Stimulated activated CD4-positive, alpha-beta T cell treated with anti-CD3 and anti-CD28 coated beads, Interleukin-1b, Interleukin-23, amount 100 ng/mL, for 48 hours (primary cell): ENCODE results near the gene MGLL.

ENCODE experiments used
- DNase-seq: peaks from one replicate; pipeline ENCODE4 v3.0.0-alpha.2; 2020

Gene MGLL

DNA sequence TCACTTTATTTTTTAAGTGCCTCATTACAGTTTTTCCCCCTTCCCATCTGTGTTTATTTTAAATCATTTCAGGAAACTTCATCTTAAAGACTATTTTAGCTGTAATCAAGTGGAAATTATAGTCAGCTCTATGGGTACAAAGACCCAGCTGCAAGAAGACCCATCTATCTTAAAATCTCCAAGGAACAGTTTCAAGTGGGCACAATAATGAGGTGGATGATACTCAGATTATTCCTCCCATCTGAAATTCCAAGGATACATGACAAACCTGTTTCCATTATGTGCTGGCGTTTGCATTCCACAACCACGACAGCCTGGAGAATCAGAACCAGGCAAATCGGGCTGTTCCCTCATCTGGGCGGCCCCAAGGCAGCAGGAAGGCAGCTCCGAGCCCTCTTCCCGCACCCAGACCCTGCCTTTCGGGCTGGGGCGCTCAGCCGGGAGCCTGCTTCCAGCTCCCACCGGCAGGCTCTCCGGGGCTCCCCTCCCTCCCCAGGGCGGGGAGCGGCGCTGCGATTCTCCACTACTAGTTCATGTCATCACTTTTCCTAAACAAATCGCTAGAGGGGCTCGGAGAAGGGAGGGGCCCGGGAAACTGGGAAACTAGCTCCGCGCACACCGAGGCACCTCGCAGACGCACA is at the start of gene MGLL:
Gene MGLL, minus strand, starts transcription at position 475 of the 641 bp plus-strand sequence. Its CDS starts 197 bp downstream, at position 278.
- no peak for DNase-seq

DNA sequence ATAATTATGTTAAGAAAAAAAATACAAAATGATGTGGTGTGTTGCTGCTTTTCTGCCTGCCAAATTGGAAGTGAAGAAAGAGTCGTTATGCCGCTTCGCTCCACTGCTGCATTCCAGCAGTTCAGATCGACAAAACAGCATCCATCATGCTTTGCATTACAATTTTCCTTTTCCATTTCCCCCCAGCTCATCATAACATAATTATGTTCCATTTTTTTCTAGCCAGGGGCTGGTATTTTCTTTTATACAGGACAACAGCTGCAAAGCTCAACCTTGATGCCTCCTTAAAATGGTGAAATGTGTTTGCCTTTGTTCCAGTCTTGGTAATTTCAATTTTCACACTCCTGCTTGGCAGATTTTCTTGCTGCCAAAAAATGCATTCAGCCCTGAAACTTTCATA is 47.8 kb upstream of the MGLL start:
- DNase-seq = no peak

DNA sequence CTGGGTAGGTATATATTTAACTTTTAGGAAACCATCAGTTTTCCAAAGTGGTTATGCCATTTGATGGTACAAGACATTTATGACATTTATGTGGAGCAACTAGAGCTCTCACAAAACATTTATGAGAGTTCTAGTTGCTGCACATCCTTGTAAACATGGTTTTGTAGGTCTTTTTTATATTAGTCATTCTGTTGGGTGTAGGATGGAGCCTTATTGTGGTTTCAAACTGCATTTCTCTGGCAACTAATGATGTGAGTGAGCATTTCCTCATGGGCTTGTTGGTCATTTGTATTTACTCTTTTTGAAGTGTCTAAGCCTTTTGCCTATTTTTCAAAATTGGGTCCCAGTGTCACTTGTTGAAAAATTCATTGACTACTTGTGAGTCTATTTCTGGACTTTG is 45.7 kb upstream of the MGLL start:
- no peak for DNase-seq

DNA sequence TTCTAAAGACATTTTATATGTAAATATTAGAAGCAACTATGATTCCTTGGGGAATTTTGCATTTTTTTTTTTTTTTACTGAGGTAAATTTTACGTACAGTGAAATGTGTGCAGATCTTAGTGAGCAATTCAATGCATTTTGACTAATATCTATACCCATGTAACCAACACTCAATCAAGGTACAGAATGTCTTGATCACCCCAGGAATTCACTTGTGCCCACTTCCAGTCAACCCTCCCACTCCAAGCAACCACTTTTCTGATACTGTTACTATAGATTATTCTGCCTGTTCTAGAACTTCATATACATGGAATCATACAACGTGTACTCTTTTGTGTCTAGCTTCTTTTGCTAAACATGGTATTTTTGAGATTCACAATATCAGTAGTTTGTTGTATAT is 45.1 kb upstream of the MGLL start:
- no peak for DNase-seq

DNA sequence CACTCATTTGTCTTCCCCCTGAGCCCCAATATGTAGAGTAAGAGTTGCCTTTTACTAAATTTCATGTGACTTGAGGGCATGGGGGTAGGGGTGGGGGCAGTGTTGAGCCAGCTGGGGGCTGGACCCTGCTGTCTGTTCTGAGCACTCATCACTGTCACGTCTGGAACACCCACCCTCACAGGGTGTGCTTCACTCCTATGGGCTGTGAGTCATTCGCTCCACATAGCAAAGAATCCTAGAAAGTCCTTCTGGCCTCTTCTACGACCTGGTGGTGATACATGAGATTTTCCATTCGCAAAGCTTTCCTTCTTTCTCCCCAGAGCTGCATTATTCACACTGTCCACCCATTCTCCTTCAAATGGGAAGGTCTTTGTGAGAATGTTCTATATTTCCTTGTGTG is 43.6 kb upstream of the MGLL start:
- DNase-seq = no peak

DNA sequence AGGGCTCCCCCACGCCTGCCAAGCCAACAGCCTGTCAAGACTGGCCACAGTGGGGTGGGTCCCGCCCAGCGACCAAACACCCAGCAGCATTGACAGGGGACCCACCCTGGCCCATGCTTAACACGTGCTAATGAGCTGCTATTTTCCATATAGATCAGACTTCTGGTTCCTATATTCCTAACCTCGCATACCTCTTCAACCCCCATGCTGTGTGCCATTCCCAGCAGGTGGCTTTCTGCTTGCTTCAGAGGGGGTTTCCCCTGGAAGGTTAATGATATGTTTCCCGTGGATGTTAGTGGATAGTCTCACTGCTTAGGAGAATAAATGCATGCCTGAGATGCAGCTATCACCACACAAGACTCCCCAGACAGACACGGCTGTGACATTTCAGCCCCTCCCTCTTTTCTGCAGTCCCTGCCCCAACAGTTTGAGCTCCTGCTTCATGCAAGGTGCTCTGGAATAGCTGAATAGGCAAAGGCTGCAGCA is 37.9 kb upstream of the MGLL start:
- DNase-seq = no peak

DNA sequence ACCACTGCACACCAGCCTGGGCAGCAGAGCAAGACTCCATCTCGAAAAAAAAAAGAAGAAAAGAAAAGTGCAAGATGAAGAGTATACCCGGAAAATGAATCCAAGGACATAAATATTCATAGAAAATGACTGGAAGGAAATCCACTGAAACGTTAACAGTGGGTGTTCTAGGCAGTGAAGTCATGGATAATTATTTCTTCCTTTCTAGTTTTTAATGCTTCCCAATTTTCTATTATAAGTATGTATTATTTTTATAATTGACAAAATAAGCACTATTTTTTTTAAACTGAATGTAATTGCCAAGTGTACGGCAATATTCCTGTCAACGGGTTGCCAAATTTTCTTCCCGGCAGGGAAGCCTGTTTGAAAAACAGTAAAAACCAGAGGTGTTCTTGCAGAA is 37.4 kb upstream of the MGLL start:
- DNase-seq = no peak

DNA sequence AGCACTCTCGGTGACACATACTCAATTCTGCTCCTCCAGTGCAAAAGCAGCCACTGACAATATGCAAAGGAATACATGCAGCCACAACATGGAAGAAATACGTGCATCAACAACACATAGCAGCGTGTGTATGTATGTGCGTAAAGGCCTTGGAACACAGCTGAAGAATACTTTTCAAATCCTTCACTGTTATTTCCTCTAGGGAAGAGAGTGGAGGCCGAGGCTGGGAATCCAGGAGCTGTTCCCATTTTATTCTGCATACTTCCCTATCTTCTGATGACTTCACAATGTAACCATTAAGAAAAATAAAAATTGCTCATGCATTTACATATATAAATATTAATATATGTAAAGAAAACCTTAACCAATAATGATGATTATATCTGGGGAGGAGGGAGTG is 36.6 kb upstream of the MGLL start:
- no peak for DNase-seq

DNA sequence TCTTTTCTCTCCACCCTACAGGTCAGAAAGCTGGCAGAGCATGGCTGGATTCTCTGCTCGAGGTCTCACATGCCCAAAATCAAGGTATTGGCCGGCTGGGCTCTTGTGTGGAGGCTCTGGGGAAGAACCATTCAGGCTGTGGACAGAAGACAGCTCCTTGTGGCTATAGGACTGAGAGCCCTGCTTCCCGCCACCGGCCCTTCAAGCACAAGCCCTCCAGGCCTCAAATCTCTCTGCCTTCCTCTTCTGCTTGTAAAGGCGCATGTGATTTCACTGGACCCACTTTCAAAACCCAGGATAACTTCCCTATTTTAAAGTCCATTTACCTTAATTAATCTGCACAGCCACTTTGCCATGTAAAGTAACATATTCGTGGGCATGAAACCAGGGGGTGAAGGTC is 36.2 kb upstream of the MGLL start:
- no peak for DNase-seq

DNA sequence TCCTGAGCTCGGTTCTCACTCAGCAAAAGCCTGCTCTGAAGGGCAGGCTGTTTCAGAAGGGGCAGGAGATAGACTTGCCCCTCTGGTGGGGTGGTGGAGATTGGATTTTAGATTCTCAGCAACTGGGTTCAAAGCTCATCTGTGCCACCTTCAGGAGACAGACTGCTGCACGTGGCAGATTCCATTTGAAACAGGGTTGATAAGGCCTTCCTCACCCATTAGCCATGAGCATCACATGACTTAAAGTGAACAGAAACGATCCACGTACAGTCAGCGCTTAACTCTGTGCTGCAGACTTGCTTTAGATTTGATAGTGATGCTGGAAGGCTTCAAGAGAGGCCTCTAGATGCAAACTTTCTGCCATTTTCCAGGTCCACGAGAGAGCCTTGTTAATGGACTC is 35.0 kb upstream of the MGLL start:
- DNase-seq = no peak

DNA sequence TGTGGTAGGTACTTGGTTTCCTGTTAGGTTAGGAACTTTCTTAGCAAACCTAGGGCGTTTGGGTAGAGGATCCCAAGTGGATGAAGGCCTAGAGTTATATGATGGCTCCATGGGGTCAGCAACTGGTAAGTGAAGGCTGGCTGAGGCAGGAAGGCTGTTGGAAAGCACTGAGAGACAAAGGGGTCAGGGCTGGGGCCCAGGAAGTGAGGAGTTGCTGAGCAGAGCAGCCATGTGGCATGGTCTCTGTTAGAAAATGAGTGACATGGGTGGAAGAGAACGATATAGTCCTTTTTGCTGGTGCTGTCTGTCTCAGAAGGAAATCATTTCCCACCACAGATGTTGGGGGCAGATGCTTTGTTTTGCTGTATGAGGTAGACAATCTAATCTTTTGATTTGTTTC is 34.5 kb upstream of the MGLL start:
- DNase-seq = no peak

DNA sequence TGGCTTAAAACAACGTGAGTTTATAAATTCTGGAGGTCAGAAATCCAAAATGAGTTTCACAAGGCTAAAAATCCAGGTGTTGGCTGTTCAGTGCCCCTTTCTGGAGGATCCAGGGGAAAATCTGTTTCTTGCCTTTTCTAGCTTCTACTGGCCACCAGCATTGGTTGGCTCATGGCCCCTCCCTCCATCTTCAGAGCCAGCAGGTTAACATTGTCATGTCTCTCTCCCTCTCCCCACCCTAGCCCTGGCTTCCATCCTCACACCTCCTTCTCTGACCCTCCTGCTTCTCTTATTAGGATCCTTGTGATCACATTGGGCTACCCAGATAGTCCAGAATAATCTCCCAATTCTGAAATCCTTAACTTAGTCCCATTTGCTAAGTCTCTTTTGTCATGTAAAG is 32.9 kb upstream of the MGLL start:
- DNase-seq = no peak

DNA sequence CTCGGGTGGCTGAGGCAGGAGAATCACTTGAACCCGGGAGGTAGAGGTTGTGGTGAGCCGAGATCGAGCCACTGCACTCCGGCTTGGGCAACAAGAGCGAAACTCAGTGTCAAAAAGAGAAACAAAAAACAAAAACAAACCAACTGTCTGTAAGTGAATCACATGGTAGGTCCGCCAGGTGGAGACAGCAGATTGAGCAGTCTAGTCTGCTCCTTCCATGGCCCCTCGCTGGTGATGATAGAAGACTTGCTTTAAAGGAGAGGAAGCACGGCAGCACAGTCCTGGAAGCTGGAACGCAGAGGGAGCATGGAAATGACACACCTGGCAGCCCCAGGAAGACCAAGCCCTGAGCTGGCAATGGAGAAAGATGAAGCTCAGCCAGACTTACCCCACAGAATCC is 31.4 kb upstream of the MGLL start:
- no peak for DNase-seq

DNA sequence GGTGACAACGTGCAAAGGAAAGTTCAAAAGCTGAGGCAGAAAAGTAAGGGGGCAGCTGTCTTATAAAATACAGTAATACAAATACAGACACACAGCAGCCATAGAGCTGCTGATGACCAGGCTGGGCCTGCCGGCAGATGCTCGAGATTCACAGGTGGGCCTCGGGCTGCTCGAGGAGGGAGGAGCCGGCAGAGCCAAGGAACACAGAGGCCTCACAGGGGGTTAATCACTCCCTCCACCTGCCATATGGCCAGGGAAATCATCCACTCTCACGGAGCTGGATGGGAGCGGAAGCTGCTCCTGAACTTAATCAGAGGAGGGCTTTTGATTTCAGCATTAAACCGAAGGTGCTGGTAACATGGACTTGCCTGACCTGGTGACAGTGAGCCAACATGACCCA is 29.6 kb upstream of the MGLL start:
- DNase-seq = no peak

DNA sequence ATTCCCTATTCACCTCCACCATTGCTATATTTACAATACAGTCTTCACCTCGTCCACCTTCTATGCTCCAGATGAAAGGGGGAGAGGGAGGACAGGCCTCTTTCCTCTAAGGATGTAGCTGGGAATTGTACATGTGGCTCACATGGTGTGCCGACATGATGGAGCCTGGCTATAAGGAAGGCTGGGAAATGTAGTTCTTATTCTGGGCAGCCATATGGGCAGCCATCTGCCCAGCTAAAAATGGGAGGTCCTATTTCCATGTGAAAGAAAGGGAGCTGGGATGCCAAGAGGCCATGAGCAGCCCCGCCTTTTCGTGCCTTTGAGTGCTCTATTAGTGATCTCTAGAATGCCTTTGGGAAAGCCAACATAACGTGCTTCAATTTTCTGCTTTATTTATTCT is 27.1 kb upstream of the MGLL start:
- no peak for DNase-seq

DNA sequence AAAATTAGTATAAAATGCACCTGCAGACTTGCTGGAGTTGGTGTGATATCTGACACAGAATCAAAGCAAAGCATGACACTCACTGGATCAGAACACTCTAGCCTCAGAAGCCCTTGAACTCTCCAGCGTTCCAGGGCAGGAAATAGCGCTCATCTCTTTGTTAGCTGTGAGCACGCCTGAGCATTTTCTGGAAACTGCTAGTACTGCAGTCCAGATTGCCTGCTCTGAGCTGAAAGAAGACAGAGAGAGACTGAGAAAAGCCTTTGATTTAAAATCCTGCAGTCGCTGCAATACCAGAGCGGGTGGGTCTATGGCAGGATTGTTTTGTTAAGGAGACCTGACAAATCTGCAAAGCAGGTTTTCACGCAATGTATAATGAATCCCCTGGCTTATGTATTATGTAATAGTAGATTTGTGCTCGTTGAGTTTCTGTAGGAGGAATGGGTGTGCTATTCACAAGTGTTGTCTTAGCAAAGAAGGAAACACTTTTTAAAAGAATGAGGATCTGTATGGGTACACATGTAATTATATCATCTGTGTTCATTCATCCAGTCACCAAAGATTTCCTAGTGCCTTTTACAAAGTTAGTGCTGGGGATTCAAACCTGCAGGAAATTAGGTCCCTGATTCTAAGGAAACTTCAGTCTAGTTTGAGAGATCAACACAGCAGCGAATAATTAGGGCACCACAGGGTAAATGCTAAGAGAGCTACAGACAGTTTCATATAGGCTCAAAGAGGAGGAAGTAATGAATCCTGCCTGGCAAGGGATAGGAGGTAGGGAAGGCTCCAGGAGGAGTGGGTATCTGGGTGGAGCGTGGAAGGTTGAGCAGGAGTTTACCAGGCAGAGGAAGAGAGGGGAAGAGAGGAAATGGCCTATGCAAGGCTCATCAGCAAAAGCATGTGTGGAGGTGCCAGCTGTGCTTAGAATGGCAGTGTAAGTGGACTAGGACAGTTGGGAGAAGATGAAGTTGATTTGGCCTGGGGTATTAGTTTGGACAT is 26.1 kb upstream of the MGLL start:
- DNase-seq = no peak

DNA sequence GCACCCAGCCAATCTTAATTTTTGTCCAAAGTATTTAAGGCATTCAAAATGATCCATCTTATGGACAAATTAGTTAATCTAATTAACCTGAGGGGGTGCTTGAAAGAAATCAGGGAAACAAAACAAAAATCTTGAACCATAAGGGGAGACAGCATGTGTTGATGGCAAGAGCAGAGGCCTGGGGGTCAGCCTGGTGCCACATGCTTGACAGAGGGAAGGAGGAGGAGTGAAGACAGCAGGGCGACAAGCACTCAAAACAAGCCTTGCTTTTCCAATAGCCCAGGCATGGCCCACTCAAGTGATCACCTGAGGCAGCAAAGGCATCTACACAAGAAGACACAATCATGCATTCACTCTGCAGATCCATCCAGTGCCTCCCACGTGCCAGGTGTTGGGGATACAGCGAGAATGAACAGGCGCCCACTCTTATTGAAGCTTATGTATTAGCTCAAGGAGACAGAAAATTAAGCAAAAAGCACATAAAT is 25.0 kb upstream of the MGLL start:
- DNase-seq = no peak

DNA sequence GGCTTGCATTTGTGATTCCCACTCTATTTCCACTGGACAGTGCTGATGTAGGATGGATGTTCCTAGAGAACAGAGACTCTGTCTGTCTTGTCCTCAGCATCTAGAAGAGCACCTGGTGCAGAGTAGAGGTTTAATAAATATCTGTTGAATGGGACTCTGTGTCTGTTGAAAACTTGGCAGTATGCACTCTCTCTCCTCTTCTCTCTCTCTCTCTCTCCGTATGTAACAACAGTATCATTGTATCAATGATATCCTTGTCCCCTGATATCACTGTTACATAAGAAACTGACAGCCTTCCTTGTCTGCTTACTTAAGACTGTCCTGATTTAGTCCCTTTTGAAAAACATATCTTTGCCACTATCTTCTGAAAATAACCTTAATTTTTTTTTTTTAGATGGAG is 24.3 kb upstream of the MGLL start:
- no peak for DNase-seq

DNA sequence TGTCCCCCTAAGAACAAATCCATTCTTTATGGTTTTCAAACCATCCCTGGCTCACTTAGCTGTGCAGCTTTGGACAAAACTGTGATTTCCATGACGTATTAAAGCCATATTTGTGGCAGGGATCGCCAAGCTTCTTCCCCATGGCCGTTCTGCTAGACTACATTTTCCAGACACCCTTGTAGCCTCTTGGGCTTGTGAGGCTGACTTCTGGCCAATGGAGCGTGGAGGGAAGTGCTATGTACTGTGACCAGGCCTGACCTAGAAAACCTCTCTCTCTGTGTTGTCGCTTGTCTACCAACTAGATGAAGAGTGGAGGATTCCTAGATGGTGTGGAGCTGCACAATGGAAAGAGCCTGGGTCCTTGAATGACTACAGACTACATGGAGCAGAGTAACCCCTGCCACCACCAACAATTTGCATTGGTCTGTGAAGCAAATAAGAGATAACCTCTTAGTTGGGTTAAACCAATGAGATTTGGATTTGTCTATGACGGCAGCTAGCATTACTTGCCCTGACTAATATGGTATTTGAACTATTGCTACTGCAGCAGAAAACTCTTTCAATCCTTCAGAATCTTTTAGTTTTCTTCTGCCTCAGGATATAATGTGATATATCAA is 22.1 kb upstream of the MGLL start:
- no peak for DNase-seq

DNA sequence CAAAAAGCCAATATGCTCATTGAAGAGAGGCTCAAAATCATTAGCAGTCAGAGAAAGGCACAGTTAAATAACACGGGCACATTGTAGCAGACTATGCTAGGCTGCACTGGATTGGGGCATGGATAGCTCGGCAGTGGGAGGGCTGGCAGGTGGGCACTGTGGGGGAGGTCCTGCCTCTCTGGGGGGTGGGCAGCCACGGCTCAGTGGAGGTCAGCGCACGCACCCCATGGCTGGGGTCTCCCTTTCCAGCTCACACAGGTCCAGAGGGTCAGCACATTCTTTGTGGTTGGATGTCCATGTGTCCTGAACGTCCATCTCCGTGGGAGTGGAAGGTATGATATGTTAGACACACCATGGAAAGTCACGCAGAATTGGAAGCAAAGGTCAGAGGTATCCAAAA is 18.4 kb upstream of the MGLL start:
- DNase-seq = no peak

DNA sequence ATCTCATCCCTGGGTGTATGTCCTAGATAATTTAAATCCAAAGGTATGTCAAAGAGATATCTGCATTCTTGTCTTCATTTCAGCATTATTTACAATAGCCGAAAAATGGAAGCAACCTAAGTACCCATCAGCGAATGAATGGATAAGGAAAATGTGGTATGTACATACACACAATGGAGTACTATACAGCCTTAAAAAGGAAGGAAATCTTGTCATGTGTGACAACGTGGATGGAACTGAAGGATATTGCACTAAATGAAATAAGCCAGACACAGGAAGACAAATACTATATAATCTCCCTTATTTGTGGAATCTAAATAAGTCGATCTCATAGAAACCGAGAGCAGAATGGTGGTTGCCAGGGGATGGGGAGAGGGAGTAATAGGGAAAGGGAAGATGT is 16.8 kb upstream of the MGLL start:
- no peak for DNase-seq

DNA sequence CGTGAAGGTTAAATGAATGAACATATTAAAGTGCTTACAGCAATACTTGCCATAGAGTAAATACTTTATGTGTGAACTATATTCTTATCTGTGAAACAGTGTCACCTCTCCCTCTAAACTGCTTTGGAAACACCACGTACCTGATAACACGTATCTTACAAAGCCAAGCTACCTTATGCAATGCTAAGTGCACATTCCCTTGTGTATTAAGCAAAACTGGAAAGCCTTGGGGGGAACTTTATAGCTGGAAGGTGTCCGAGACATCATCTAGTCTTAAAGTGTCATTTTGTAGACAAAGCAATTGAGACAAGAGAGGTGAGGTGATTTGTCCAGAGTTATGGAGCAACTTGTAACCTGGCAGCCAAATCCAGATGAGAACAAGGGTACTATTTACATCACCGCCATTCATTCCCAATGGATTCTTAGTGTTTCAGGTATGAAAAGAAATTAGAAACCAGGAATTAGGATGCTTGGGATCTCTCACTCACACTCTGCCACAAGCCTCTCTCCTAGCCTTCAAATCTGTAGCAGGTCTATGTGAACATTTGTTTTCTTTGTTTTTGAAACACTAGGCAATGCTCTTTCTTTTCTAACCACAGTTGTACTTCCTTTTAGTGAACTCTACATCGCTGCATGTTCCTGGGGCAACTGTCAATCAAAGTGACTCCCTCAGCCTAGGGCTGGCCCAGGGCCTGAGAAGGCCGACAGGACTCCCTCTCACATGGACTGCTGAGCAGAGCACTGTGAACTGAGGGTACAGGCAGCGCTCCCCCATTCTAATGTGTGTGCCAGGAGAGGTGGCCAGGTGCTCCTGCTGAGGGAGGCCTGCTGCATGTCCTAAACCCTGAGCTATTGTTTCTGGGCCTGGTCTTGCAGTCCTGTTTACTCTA is 13.9 kb upstream of the MGLL start:
- DNase-seq = no peak

DNA sequence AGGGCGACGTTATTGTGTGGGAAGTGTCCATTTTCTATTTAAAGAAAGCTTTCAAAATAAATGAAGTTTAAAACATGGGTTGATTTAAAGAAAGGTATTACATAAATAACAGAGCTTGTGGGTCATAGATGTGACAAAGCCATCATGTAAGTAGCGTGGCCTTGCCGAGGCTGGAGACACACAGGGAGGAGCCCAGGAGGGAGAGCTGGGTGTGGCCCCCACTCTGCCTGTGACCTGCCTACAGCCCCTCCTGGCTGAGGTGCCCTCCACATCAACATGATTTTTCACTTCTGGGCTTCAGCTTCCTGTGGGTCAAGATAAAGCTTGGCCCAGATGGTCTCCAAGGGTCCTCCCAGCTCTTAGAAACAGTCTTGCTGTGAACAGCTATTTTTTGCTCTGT is 12.5 kb upstream of the MGLL start:
- no peak for DNase-seq
